ENCODE measurements around the gene ALDH1L1. TPM values are rescaled to one million over a fixed set of nuclear protein-coding genes. Genes with fewer than 3 reads are reported as not detected.

The ALDH1L1 gene
- total RNA-seq, 1 donor from 2014 or later, result not detected

- intact Hi-C loops (cut with micrococcal nuclease), result no loop called here
Measured at GRCh38 chr3:126194713-126195305, 14.4 kb upstream of the ALDH1L1 start.

DNA sequence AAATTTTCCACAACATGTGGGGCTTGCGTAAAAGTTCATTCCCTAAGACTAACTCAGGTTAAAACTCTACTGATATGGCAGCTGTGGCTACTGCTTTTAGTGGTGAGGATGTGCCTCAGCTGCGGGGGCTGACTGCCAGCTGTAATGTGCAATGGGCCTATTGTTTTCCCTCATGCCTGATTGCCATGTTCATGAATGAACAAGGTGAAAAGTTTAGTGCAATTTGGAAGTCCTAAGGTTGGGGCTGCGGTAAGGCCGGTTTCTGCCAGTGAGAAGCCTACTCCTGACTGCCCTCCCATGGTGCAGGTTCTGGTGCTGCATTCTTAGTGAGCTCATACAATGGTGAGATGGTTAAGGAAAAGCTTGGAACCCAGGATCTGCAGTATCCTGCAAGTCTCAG lies 10.9 kb upstream of the ALDH1L1 start:
- intact Hi-C loops (cut with micrococcal nuclease), result no loop called here

DNA sequence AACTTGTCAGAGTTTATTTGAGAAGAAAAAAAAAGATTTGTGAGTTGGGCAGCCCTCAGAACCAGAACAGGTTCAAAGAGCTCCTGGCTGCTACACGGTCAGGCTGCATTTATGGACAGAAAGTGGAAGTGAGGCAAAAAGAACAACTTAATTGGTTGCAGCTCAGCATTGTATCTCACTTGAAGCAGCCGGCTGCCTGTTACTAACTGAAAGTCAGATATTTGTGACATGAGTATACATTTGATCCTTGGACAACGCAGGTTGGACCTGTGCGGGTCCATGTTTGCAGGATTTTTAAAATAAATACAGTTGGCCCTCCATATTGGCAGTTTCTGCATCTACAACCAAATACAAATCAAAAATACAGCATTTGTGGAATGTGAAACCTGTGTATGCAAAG lies 7.5 kb upstream of the ALDH1L1 start:
- intact Hi-C loops (cut with micrococcal nuclease), result no loop called here

DNA sequence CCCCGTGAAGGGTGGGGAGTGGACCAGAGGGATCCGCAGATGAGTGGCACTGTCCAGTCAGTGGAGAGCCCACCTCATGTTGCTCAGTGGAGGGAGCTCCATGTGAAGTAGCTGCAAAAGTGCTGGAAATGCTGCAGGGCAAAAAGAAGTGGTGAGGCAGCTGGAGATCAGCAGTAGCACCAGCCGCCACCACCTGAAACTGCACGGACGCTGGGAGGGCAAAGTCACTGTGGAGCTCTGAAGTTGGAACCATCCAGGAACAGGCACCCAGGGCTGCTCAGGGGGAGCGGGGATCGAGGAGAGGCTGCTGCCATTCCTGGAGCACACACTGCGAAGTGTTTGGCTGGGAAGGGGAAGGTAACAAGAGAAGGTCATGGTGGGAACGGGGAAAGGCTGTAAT lies 6.4 kb upstream of the ALDH1L1 start:
- intact Hi-C loops (cut with micrococcal nuclease), result no loop called here

DNA sequence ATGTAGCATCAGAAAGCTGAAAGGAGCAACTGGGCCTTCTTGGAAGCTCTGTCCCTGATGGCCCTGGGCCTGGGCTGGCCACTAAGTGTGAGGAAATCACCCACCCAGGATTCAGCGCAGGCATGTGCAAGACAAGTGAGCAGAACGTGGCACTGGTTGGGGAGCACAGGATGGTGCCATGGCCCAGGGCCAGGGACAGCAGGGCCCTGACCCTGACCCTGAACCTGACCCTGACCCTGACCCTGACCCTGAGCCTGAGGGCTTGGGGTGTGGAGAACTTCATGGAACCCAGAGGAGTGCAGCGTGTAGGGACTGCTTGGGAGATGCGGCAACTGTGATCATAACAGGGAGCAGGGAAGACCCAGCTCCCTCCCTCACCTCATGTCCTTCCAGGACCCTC lies 5.9 kb upstream of the ALDH1L1 start:
- intact Hi-C loops (cut with micrococcal nuclease), result no loop called here

- intact Hi-C loops (cut with micrococcal nuclease), result no loop called here
Measured at GRCh38 chr3:126184465-126185000, 4.1 kb upstream of the ALDH1L1 start.

GRCh38 chr3:126181398-126181725 lies 976 bp upstream of the ALDH1L1 start:
- intact Hi-C loops (cut with micrococcal nuclease), result no loop called here

GRCh38 chr3:126179825-126180476 lies 435 bp downstream of the ALDH1L1 start:
- intact Hi-C loops (cut with micrococcal nuclease), result no loop called here

- intact Hi-C loops (cut with micrococcal nuclease), result no loop called here
Measured at GRCh38 chr3:126170073-126170777, 10.2 kb downstream of the ALDH1L1 start.

- intact Hi-C loops (cut with micrococcal nuclease), result no loop called here
Measured at GRCh38 chr3:126167566-126167965, 12.8 kb downstream of the ALDH1L1 start.

- intact Hi-C loops (cut with micrococcal nuclease), result no loop called here
Measured at GRCh38 chr3:126166009-126166408, 14.4 kb downstream of the ALDH1L1 start.

- intact Hi-C loops (cut with micrococcal nuclease), result no loop called here
Measured at GRCh38 chr3:126161309-126161708, 19.1 kb downstream of the ALDH1L1 start.

GRCh38 chr3:126160243-126161210 lies 19.9 kb downstream of the ALDH1L1 start:
- intact Hi-C loops (cut with micrococcal nuclease), result no loop called here

DNA sequence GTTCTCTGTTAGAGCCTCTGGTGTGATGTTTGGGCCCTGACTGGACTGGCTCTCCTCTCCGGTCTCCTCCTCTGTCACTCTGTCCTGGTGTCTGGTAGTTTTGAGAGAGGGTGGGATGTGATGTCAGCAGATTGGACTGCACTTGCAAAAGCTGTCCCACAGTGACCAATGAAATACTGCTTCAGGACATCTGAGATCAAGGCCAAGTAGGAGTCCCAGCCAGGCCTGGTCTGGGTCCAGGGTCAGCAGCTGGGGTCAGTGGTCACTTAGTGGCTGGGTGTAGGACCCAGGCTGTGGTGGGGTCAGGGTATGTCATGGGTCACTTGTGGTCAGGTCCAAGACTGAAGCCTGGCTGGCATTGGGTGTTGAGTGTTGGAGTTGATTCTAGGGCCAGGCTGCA lies 20.9 kb downstream of the ALDH1L1 start:
- intact Hi-C loops (cut with micrococcal nuclease), result no loop called here

- intact Hi-C loops (cut with micrococcal nuclease), result no loop called here
Measured at GRCh38 chr3:126158912-126159454, 21.4 kb downstream of the ALDH1L1 start.

DNA sequence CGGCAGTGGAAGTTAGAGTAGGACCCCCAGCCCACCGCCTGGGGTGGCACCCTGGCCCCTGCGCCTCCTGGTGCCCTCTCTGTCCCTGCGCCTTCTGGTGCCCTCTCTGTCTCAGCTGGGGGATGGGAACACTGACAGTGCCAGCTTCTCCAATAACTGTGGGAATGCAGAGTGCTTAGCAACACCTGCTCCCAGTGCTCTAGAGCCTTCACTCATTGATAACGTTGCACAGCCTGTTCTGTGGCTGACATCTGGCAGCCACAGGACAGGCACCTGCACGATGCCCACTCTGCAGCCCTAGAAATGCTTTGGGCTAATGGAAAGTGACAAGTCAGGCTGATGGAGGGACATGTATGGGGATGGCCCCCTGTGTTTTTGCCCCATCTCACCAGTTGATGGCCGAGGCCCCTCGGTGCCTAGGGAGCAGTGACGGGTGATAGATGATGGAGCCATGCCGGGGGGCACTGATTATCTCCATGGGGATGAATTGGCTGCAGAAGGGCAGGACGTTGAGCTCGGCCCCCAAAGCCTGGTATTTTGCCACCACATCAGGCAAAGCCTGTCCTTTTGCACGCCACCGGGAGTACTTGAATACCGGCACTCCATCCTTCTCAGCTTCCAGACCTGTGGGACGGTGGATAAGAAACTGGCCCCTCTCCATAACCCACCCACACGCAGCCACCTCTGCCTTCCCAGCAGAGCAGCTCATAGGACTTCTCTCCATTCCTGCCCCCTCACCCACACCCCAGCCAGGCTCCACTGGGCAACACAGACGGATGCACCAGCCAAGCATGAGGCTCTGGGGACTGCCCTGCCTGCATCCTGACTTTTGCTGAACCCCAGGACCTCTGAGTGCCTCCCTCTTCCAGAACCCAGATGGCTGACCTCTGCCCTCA lies 22.1 kb downstream of the ALDH1L1 start:
- intact Hi-C loops (cut with micrococcal nuclease), result no loop called here

DNA sequence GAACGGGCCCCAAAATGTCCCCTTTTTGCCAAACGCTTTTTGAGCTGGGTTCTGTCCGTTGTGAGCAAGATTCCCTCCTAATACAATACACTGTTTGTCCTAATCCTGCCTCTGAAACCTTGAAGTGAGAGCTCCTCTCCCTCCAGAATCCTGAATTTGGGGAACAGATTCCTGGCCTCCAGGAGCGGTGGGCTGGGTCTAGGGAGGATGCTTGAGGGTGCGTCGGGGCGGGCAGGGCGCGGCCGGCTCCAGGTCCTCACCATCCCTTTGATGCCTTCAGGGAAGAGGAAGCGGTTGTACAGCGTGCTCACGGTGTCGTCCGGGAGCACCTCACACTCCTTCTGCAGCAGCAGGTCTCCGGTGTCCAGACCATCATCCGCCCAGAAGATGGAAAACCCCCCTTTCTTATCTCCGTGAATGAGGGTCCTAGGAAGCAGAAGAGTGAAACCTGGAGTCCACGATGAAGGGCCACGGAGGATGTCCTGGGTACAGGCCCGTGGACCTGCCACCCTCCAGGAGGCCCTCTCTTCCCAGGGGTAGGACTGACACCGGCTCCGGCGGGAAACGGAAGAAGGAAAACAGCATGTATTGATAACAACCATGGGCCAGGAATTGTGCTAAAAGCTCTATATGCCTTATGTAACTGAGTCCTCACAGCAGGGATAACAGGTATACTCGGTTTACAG lies 23.2 kb downstream of the ALDH1L1 start:
- intact Hi-C loops (cut with micrococcal nuclease), result no loop called here

DNA sequence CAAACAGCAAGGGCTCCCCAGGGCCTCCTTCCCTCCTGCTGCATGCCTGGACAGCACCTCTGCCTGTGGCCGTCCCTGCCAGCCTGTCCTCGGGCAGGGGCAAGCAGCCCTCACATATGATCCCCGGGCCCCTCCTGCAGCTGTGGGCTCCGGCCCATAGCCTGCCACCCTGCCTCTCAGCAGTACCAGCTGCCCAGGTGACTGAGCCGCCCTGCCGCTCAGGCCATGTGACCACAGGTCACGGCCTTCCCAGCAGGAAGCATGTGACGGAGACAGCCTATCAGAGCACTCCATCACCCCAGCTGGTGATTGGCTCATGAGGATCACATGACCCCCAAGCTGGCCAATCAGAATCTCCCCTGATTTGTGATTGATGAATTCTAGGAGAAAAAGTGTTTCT lies 23.9 kb downstream of the ALDH1L1 start:
- intact Hi-C loops (cut with micrococcal nuclease), result no loop called here

- intact Hi-C loops (cut with micrococcal nuclease), result no loop called here
Measured at GRCh38 chr3:126155819-126156218, 24.6 kb downstream of the ALDH1L1 start.

DNA sequence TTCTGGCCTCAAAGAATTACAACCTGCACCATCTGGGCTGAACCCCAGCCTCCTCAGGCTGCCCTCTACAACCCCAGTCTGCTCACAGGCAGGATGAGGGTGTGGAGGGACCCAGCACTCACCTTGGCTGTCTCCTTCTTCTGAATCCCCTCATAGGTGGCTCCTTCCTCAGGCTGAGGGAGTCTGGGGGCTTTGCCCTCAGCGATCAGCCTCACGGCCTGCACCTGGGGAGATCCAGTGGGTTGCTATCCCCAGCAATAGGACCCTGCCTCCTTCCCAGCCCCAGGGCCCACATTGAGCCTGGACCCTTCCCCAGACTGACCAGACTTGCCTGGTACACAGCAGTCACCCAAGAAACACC lies 25.1 kb downstream of the ALDH1L1 start:
- intact Hi-C loops (cut with micrococcal nuclease), result no loop called here

Data from T-helper 1 cell treated with Interleukin-12 subunit alpha and Interleukin-12 subunit beta and Interleukin-4 antibody, amounts not matched to agents 30 ng/mL and 1 ng/mL, for 36 hours (primary cell).